HG02840 (cell line): ENCODE results near the gene ZNF557.

Experiments
- ATAC-seq: cut with Tn5 transposase; IDR thresholded peaks from one replicate; pipeline ENCODE4 v1.9.1; 2021; ENCODE audit warnings: mild to moderate bottlenecking, moderate library complexity, moderate number of reproducible peaks; ENCODE audit not compliant: unreplicated experiment, low FRiP score

ZNF557 gene

GRCh38 chr19:7072541-7072940 is 3.0 kb downstream of the ZNF557 start:
- ATAC-seq, result no peak

- ATAC-seq, result no peak
Measured at GRCh38 chr19:7074705-7075282, 5.3 kb downstream of the ZNF557 start.

GRCh38 chr19:7076151-7076550 is 6.6 kb downstream of the ZNF557 start:
- no peak for ATAC-seq

GRCh38 chr19:7078008-7078407 is 8.5 kb downstream of the ZNF557 start:
- ATAC-seq, result no peak

GRCh38 chr19:7083076-7083956 is 13.8 kb downstream of the ZNF557 start:
- ATAC-seq, result no peak

- no peak for ATAC-seq
Measured at GRCh38 chr19:7088999-7089398, 19.5 kb downstream of the ZNF557 start.

- no peak for ATAC-seq
Measured at GRCh38 chr19:7098096-7098495, 28.6 kb downstream of the ZNF557 start.

GRCh38 chr19:7098701-7099596 is 29.4 kb downstream of the ZNF557 start:
- peak; percentile 86 for ATAC-seq

- ATAC-seq, result no peak
Measured at GRCh38 chr19:7099597-7099921, 30.1 kb downstream of the ZNF557 start.

GRCh38 chr19:7101498-7102253 is 32.2 kb downstream of the ZNF557 start:
- no peak for ATAC-seq

GRCh38 chr19:7104747-7105447 is 35.4 kb downstream of the ZNF557 start:
- ATAC-seq, result no peak

GRCh38 chr19:7106711-7107657 is 37.5 kb downstream of the ZNF557 start:
- no peak for ATAC-seq

GRCh38 chr19:7109678-7110289 is 40.3 kb downstream of the ZNF557 start:
- no peak for ATAC-seq

GRCh38 chr19:7112675-7113074 is 43.2 kb downstream of the ZNF557 start:
- no peak for ATAC-seq

- no peak for ATAC-seq
Measured at GRCh38 chr19:7113233-7113632, 43.7 kb downstream of the ZNF557 start.

- ATAC-seq, result no peak
Measured at GRCh38 chr19:7115721-7116120, 46.2 kb downstream of the ZNF557 start.

- no peak for ATAC-seq
Measured at GRCh38 chr19:7117248-7117647, 47.7 kb downstream of the ZNF557 start.

- ATAC-seq, result no peak
Measured at GRCh38 chr19:7119582-7119981, 50.1 kb downstream of the ZNF557 start.
